Ramos (cell line): Measurements from ENCODE around the gene TOPORS.
"Not testable (repeated sequence)": the region's sequence is repeated elsewhere in the genome, so short reads cannot be mapped to it uniquely, and the experiment has no call there.

Experiments
- in situ Hi-C: fragments of 300-500 bp; cut with MboI; formaldehyde crosslinking; loops from one replicate; pipeline ENCODE4 v1.14.3; 2022; ENCODE audit warnings: low sequenced_read_pairs; ENCODE audit not compliant: unreplicated experiment

TOPORS gene

DNA sequence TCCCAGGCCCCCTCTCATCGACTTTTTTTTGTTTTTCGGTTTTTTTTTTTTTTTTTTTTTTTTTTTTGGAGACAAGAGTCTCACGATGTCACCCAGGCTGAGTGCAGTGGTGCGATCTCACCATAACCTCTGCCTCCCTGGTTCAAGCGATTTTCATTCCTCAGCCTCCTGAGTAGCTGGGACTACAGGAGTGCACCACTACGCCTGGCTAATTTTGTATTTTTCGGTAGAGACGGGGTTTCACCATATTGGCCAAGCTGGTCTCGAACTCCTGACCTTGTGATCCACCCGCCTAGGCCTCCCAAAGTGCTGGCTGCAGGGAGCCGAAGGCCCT lies 27.9 kb downstream of the TOPORS start:
- in situ Hi-C loops, result not testable (repeated sequence)

DNA sequence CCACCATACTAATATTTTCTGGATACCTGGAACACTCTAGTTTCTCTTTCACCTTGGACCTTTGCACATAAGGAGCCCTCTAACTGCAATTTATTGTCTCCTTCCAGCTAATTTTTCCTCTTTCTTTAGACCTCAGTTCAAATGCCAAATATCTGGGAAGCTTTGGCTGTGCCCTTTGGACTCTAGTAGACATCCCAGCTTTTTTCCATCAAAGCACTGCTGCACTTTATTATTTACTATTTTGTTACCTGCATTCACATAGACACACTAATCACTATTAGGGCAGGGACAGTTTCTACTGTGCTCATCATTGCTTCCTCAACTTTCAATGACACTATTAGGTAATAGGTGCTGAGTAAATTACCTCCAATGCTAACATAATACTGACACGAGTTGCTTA lies 28.5 kb downstream of the TOPORS start:
- in situ Hi-C loops, result no loop called here

DNA sequence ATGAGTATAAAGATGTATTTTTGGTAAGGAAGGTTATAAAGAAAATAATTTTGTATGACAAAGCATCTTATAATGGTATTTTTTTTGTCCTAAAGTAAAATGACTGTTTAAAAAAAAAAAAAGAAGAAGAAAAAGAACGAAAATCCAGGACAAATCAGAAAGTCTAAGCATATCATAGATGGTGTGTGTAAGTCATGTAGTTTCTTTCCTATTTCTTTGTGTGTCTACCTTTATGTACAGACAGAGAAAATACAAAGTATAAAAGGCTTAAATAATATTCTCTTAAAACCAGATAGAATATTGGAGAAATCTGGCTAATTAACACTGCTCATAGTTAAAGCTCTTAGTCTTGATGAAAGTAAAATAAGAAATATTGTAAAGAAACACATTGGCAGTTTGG lies 34.1 kb downstream of the TOPORS start:
- in situ Hi-C loops, result no loop called here

DNA sequence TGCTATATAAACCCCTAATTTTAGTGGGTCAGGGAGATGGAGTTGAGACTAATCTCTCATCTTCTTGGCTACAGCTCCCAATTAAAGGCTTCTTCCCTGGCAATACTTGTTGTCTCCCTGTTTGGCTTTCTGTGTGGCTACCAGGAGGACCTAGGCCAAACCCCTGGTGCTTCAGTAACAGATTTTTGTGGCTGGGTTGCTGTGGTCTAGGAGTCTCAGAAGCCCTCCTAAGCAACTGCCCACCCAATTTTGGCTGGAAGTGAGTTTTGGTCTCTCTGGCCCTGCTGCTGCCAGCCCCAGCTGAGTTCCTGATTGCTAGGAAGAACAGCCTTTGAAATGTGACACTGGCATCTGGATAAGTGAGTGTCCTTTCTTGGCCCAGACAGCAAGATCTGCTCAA lies 36.1 kb downstream of the TOPORS start:
- in situ Hi-C loops, result no loop called here

DNA sequence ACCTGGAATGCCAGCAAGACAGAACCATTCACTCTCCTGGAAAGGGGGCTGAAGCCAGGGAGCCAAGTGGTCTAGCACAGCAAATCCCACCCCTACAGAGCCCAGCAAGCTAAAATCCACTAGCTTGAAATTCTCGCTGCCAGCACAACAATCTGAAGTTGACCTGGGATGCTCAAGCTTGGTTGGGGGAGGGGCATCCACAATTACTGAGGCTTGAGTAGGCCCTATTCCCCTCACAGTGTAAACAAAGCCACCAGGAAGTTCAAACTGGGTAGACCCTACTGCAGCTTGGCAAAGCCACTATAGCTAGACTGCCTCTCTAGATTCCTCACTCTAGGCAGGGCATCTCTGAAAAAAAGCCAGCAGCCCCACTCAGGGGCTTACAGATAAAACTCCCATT lies 43.7 kb downstream of the TOPORS start:
- in situ Hi-C loops, result no loop called here

DNA sequence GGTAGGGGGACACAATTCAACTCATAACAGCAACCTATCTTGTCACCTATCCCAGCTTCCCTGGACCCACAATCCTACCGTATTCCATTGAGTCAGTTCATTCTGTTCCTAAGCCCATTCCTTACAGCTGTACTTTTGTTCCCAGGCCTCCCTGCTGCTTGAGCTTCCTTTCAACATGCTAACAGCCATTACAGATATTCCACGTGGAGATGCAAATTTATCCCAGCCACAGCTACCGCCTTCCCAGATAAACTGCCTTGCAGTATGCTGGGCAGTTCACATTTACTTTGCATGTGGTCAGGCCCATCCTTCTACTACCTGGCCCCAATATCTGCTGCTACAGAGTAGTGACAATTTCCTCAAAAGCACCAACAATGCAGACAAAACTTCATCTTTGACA lies 49.4 kb downstream of the TOPORS start:
- in situ Hi-C loops, result no loop called here

DNA sequence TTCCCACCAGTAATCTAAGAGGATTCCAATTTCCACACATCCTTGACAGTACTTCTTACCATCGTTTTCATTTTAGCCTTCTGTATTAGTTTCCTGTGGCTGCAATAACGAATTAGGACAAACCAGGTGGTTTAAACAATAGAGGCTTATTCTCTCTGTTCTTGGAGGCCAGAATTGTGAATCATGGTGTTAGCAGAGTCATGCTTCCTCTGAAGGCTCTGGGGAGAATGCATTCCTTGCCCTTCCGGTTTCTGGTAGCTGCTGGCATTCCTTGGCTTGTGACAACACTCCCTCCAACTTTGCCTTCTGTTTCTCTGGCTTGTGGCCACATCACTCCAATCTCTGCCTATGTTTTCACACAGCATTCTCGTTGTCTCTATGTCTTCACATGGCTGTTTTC lies 49.9 kb downstream of the TOPORS start:
- in situ Hi-C loops, result no loop called here

DNA sequence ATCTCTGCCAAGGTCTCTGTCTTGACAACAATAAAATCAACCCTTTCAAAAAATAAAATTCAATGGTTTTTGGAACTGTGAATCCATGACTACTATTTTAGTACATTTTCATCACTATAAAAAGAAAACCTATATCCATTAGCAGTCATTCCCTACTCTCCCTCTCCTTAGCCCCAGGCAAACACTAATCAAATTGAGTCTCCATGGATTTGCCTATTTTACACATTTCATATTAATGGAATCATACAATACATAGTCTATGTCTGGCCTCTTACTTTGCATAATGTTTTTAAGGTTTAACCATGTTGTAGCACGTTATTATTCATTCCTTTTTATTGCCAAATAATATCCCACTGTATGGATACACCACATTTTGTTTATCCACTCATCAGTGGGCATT lies 50.5 kb downstream of the TOPORS start:
- in situ Hi-C loops, result no loop called here

DNA sequence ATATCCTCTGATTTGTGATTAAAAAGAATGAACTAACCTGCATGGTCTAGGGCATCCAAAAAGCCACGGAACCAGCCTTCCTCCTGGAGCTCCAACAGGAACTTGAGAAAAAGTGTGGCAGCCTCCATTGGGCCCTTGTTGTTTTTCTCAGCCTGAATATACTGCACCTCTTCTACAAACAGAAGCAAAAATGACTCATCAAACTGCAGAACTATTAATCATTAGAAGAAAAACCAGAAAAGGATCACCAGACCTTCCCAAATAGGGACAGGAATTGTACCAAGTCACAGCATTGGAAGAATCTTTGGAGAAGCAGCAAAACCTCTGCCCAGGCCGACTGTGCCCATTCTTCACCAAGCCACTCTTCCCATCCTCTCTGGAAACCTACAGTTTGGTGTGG lies 51.6 kb downstream of the TOPORS start:
- in situ Hi-C loops, result no loop called here

DNA sequence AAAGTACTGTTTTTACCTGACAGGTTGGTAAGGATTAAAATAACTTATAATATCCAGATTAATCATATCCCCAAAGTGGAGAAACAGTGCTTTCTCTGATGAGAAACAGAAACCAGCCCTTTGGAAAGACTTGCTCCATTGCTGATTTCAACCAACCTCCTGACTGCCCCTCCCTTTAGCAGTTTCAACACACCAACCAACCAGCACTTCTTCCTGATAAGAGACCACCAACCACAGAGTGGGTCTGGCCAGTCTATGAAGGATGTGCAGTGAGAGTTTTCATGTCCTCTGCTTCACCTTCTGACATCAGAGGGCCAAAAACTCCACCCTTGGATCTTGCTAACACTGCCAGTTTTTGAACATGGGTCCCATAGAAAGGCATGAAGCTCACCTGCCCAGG lies 54.5 kb downstream of the TOPORS start:
- in situ Hi-C loops, result no loop called here

DNA sequence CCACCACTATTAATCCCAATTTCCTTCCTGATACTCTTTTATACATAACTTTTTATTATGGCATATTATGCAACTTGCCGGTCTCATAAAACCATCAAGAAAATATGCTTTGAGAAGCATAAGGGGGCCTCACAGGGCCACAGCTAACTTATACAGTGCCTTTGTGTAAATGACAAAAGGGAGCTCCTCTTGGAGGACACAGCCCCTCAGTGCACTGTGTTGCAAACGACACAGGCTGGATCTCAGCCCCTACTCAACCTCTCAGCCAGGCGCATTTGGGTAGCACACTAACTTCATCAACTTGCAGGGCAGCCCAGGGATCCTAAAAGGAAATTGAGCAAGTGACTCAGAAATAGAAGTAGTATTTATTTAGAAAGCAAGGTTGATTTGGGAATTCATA lies 61.8 kb downstream of the TOPORS start:
- in situ Hi-C loops, result no loop called here
